HG03175 (cell line): Measurements from ENCODE around the gene DPYSL3.
"Not testable (repeated sequence)": the region's sequence is repeated elsewhere in the genome, so short reads cannot be mapped to it uniquely, and the experiment has no call there.

Experiments used
- ATAC-seq: cut with Tn5 transposase; IDR thresholded peaks from one replicate; pipeline ENCODE4 v1.9.1; 2021; ENCODE audit warnings: mild to moderate bottlenecking, moderate library complexity; ENCODE audit not compliant: unreplicated experiment

DPYSL3 gene

DNA sequence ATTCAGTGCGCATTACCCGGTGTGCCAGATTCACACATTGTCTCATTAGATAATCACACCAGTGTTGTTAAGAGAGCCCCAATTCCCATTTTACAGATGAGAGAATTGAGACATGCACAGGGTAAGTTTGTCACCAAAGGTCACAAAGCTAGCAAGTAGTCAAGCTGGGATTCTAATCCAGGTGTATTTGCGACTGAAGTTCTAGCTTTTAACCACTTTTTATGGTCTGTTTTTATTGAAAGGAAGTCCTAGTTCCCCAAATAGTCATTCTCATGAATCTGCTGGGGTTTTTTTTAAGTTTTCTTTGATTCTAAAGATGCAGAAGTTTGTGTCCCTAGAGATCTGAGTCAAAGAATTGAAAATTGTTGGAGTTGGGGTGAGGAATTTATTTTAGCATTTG lies 136.5 kb downstream of the DPYSL3 start:
- no peak for ATAC-seq

DNA sequence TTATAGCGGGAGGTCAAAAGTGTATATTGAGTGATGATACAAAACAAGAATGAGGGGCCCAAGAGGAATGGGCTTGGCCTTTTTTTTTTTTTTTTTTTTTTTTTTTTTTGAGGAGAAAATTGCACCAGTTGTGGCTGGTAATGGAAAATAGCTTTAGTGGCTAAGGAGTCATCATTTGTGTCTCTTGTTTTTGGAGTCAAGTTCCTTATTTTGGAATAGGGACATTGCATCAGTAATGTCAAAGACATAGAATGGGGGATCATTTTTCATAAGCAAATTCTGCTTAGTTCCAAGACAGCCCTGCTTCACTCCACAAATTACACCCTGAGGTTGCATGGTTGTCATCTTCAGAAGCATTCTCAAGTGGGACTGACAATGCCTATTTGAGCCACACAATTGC lies 137.7 kb downstream of the DPYSL3 start:
- no peak for ATAC-seq

- ATAC-seq = no peak
Observed at GRCh38 chr5:147371290-147371689, 138.6 kb downstream of the DPYSL3 start.

DNA sequence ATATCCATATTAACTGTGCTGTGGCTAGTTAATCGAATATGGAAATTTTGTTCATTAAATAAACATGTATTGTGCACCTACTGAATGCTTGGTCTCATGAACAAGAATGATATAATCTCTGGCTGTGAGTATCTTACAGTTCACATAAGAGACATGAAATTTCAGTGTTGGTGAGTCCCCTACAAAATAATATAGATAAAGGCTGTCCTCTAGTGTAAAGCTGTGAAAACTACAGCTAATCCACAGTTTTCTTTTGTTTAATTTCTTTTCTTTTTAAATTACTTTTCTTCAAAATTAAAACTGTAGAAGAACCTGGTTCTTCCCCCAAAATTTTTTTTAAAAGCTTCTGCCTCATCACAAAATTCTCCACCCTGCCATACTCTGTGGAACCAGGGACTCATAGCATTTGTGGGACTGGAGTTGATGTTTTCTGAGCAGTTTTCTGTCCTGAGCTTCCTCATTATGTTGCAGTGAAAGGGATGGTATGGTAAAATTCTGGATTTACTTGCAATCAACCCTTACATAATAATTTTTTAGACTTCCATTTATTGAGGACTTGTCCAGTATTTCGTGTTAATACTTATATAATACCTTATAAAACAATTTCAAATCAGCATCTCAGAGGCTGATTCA lies 140.0 kb downstream of the DPYSL3 start:
- ATAC-seq = no peak

- ATAC-seq = not testable (repeated sequence)
Observed at GRCh38 chr5:147367381-147367780, 142.5 kb downstream of the DPYSL3 start.

DNA sequence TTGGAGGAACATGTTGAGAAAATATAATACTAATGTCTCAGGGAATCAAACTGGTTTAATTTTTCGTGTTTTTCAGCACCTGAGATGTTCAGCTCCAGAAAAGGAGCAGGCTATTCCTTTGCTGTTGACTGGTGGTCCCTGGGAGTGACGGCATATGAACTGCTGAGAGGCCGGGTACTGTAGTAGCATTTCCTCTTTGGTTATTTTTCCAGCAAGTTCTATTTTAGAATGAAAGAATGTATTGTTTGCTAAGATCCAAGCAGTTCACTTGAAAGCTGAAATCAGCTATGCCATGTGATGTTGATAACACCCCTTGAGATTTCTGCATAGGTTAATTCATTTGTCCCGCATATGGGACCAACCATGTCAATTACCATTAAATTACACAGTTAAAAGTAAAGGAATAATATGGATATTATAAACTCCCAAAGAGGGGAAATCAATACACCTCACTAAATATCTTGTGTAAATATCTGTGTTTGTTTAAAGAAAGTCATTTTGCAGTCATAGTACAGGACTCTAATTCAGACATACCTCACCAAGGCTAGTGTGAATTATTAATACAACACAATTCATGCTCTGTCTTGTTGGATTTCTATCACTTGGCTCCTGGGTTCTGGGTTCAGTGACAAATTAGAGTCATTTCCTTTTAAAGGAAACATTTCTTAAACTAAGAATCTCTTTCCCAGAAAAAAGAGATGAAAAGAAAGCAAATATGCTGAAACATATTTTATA lies 148.3 kb downstream of the DPYSL3 start:
- no peak for ATAC-seq

- no peak for ATAC-seq
Observed at GRCh38 chr5:147360816-147361215, 149.1 kb downstream of the DPYSL3 start.

DNA sequence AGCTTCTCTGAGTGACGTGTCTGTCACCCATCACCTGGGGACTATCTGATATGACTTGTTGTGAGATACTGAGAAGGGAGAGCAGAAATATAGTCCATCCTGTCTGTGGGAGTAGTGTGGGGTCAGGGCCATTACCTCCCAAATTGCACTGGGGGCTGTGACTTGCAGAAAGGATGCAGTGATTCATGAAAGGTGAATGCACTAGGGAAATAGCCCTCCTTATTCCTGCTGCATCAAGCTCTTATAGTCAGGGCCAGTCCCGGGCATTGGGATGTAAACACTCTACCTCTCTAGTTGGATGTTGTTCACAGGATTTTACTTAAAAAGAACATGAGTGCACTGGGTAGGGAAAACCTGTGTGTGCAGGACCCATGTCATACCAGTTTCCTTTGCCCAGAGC lies 150.3 kb downstream of the DPYSL3 start:
- no peak for ATAC-seq

GRCh38 chr5:147359101-147359500 lies 150.8 kb downstream of the DPYSL3 start:
- no peak for ATAC-seq

GRCh38 chr5:147349241-147349640 lies 160.6 kb downstream of the DPYSL3 start:
- ATAC-seq = no peak

- no peak for ATAC-seq
Observed at GRCh38 chr5:147348451-147348850, 161.4 kb downstream of the DPYSL3 start.

GRCh38 chr5:147348046-147348445 lies 161.8 kb downstream of the DPYSL3 start:
- no peak for ATAC-seq

- ATAC-seq = no peak
Observed at GRCh38 chr5:147346006-147346561, 163.8 kb downstream of the DPYSL3 start.

GRCh38 chr5:147344861-147345260 lies 165.0 kb downstream of the DPYSL3 start:
- ATAC-seq = no peak

- ATAC-seq = no peak
Observed at GRCh38 chr5:147341345-147341744, 168.5 kb downstream of the DPYSL3 start.

DNA sequence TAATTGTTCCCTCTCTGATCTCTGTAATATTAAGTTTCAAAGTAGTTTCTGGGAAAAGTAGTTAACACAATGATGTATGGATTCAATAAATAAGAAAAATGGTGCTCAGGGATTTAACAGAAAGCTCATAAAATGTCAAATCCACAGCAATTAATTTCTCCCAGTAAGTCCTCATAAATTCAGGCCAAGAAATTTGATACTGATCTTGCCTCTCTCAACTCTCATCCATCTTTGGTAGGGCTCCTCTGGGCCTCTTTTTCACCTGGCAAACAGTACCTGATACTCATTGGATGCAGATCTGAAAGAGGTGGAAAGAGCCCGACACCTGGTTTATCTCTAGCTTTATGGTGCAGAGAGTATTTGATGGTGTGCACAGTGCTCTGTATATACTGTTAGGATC lies 168.9 kb downstream of the DPYSL3 start:
- no peak for ATAC-seq
